ENCODE measurements around the gene MYBPH.

The MYBPH gene

DNA sequence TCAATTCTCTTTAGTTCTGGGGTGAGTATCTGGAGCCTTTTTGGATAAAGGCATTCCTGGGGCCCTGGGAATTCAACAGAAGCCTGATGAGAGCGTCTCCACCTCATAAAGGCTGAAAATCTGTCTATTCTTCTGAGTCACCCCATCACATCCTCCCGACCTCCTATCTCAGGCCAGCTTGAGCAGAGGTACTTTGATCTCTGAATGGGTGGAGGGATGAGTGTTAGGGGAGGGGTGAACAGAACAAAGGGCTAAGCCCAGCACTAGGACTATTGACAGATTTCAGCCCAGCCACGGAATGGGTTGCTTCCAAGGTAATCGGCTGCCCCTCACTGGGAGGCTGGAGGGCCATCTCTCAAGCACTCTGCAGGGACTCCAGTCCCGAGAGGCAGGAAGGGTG is 2.5 kb upstream of the MYBPH start:
- DNase-seq: no peak

- DNase-seq: no peak
Observed at GRCh38 chr1:203177470-203178039, 1.9 kb upstream of the MYBPH start.

- DNase-seq: no peak
Observed at GRCh38 chr1:203177036-203177405, 1.4 kb upstream of the MYBPH start.

GRCh38 chr1:203176273-203177035 is 828 bp upstream of the MYBPH start:
- DNase-seq: no peak

DNA sequence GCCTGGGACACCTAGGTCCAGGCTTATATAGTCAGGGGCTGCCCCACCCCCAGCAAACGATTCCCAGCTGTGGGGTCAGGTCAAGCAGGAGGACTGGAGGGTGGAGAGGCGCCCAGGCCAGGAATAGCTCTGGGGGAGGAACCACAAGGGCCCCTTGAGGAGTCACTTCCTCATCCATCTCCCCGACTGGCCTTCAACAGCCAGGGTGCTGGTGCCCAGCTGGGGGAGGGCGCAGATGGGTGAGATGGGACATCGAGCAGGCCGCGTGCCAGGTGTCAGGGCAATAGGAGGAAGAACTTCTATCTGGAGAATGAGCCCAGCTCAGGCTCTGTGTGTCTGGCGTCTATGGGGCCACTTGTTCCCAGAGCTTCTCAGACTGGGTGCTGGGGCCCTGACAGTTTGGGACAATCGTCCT is 208 bp upstream of the MYBPH start:
- DNase-seq: no peak

DNA sequence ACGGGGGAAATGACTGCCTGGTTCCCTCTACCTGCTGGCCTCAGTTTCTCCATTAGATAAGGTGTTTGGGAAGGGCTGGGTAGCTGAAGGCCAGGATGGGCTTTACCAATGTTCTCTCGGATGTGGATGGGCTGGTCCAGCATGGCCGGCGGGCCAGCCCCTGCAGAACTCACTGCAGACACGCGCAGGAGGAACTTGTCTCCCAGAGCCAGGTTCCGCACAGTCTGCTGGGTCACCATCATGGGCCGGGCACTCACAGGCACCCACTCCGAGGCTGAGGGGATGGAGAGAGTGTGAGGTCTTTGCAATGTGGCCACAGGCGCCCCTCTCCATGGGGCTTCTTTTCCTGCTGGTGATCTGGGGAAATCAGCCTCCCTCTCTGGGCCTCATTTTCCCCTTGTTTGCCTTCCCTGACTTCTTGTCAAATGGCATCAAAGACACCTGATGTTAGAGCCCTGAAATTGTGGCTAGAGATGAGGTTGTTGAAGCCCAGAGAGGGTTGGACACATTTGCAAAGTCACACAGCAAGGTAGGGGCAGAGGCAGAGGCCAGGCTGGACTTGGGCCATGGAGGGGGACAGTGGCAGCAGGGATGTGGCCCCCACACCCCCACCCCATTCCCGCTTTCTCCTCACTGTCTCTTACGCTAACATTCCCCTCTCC is 1.2 kb downstream of the MYBPH start:
- DNase-seq: no peak

DNA sequence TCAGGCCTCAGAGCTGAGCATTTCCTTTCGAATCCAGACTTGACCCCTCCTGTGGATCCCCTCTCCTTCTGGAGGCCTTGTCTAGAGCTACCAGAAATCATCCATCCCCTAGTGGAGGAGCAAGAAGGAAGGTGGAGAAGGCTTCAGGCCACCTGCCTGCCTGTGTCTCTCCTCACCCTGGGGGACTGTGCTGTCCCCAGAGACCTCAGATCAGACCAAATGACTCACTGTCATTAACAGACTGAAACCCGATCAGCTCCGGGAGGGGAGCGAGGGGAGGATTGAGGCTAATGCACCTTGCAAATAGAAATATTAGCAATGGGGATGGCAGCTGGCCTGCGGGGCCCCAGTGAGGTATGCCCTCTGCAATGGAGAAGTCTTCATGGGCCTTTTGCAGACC is 2.1 kb downstream of the MYBPH start:
- no peak for DNase-seq

- DNase-seq: no peak
Observed at GRCh38 chr1:203173011-203173555, 2.5 kb downstream of the MYBPH start.

DNA sequence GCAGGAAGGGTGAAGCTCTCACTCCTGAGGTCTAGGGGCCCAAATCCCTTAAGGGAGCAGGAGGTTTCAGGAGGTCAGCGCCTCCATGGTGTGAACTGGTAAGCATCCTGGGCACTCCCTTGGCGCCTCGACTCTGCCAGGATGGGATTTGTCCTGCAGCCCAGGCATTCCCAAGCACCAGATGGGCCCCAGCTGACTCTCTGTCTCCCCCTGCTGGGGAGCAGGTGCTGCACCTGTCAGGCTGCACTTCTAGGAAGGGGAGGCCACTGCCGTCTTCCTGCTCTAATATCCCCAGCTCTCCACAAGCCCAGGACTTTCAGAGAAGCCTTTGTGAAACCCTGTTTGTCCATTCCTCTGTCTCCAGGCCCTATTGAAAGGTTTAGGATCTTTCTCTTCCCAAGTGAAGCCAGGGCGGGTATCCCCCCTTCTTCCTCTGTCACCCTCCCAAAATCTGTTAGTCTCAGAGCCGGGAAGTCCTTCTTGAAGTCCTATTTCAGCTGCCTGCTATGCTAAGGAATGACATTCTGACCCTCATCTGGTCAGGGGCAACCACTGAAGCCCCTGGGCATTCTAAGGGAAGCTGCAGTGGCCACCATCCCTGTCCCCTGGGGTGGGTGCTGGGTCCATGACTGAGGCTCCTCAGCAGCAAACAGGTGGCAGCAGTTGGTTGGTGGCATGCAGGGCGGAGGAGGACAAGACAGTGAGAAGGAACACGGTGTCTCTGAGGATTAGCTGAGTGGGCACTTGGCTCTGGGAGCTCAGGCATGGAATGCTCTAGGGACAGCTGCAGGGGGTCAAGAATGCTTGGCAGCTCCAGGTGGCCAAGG is 3.2 kb downstream of the MYBPH start:
- peak; percentile 34 to 58 for DNase-seq

- no peak for DNase-seq
Observed at GRCh38 chr1:203171341-203172183, 4.1 kb downstream of the MYBPH start.

DNA sequence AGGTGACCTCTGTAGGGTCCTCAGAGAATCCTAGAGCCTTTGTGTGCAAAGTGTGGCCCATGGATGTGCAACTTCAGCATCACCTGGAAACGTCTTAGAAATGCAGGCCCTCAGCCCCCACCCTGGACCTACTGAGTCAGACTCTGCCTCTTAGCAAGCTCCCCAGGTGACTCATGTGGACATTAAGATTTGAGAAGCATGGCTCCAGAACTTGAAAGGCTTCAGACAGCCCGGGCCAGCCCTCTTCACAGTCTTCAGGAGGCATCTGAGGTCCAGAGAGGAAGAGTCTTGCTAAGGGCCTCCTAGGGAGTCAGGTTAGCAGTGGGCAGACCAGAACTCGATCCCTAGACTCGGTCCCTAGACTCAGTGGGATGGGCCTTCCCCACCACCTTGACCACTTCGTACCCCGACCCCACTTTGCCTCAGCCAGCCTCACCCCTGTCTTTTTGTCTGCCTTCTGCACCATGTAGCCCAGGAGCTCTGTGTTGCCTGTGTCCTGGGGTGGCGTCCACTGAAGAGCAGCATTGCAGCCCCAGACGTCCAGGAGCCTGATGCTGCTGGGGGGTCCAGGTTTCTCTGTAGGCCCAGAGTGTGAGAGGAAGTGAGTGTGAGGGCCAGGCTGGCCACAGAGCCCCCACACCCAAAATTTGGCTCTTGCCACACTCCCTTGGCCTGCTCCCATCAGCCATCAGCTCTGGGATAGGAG is 4.8 kb downstream of the MYBPH start:
- no peak for DNase-seq

DNA sequence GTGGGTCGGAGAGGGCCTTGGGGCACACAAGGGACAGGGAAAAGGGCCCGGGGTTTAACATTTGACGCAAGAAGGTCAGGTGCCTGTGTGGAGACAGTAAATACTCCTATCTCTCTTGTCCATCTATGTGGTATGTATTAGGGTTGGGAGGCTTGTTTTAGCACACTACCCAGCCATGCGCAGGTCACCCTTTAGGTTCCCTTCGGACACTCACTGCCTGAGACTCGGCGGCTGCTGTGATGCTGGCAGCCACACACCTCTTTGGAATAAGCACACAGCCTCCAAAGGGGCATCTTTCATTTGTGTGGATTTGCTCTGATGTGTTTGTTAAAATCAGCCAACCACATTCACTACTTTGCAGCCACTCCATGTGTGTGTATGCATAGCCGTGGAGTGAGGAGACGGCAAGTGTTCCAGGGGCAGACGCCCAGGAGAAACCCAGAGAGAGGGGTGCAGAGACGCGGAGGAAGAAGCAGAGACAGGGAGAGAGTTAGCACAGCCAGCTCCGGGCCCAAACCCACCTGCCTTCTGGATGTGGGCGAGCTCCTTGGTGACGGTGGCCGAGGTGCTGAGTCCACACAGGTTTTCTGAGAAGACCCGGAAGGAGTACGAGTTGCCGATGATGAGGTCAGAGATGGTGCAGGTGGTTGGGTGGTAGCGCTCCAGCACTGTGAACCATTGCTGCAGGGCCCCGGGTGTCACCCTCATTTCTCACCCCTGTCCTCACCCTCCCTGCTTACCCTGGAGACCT is 5.7 kb downstream of the MYBPH start:
- DNase-seq: no peak

DNA sequence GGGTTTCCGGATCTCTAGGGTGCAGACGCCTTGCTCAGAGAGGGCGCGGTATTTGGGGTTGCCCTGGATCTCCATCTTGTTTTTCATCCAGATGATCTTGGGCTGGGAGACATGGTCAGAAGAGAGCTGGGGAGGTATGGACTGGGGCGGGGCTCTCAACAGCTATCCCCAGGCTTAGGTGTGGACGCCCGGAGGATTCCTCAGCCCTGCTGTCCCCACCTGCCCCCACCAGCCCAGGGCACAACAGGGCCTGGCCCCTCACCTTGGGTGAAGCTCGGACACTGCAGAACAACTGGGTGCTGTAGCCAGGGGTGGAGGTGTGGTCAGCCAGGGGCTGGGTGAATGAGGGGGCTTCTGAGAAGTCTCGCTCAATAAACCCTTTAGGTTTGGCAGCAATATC is 6.6 kb downstream of the MYBPH start:
- DNase-seq: no peak

DNA sequence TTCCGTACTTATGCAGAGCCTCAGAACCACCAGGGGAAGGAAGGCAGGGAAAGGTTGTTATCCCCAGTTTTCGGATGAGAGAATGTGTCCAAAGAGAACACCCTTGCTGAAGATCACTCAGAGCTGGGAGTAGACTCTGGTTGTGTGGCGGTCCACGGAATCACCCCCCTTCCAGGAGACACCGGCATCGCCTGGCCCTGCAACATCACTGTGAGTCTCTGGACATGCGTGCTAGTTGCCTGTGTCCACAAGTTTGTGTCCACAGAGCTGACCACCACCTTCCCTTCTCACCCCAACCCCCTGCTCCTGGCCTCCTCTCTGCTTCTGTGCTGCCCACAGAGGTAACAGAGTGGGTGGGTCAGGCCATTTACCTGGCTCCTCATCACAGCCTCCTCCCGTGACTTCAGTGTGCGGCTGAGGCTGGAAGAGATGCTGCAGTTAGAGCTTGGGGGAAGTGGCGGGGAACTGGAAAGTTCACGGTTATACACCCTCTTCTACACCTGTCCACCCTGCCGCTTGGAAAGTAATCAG is 7.3 kb downstream of the MYBPH start:
- DNase-seq: no peak

GRCh38 chr1:203167913-203168200 is 7.8 kb downstream of the MYBPH start:
- no peak for DNase-seq

DNA sequence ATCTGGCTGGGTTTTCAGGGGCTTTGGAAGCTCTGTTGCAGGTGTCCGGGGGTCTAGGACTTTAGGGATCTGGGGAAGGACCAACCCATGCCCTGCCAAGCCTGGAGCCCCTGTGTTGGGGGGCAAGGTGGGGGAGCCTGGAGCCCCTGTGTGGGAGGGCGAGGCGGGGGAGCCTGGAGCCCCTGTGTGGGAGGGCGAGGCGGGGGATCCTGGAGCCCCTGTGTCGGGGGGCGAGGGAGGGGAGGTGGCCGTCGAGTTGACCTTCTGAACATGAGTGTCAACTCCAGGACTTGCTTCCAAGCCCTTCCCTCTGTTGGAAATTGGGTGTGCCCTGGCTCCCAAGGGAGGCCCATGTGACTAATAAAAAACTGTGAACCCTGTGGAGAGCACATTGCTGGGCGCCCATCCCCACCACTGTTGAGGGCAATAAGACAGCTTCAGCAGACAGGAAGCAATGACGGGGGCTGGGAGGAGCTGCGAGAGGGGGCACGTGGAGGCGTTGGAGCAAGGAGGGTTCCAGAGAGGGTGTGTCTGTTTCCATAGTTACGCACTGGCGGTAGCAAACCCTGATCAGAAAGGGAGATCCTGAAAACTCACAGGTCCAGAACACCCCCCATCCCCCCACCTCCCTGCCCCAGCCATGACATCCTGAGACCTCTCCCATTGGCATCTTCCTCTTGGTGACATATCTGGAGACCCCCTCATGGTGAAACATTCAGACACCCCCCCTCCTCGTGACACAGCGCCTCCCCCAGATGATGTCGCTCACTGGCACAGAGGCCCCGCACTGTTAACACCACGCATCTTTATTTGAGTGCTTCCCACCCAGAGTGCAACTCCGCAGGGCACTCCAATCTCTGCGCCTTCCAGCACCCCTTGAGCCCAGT is 8.4 kb downstream of the MYBPH start:
- DNase-seq: no peak

DNA sequence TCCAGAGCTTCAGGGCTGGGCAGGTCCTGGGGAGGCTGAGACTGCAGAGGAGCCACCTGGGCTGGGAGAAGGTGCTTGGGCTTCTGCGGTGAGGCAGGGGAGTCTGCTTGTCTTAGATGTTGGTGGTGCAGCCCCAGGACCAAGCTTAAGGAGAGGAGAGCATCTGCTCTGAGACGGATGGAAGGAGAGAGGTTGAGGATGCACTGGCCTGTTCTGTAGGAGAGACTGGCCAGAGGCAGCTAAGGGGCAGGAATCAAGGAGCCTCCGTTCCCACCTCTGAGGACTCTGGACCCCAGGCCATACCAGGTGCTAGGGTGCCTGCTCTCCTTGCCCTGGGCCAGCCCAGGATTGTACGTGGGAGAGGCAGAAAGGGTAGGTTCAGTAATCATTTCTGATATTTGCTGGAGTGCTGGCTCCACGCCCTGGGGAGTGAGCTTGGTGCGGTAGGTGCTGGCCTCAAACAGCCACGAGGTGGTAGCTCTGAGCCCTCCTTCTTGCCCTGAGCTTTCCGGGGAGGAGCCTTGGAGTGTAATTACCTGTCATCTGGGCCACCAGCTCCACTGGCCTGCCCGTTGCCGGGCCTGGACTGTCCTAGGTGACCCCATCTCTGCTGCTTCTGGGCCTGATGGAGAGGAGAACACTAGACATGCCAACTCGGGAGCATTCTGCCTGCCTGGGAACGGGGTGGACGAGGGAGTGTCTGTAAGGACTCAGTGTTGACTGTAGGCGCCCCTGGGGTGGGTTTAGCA is 9.3 kb downstream of the MYBPH start:
- no peak for DNase-seq

- DNase-seq: no peak
Observed at GRCh38 chr1:203165800-203166161, 9.8 kb downstream of the MYBPH start.

Data from NCI-H187 (cell line).